GM12864 (cell line): ENCODE measurements around the gene SPNS3.

Experiments
- DNase-seq: peaks from one replicate; pipeline ENCODE4 v3.0.0-alpha.2; 2011; ENCODE audit warnings: low read depth
- H3K4me3 ChIP-seq: 2 replicates; pipeline ENCODE4 v1.5.1; 2011; ENCODE audit warnings: mild to moderate bottlenecking, low read depth, low read length, control low read depth
- TF ChIP-seq, protein P1 (sequence below): IDR thresholded peaks from 2 replicates; pipeline ENCODE4 v1.5.1; 2011; ENCODE audit warnings: low read depth, mild to moderate bottlenecking, moderate library complexity, low read length, control low read depth, inconsistent platforms; ENCODE audit errors: missing control alignments

The SPNS3 gene

DNA sequence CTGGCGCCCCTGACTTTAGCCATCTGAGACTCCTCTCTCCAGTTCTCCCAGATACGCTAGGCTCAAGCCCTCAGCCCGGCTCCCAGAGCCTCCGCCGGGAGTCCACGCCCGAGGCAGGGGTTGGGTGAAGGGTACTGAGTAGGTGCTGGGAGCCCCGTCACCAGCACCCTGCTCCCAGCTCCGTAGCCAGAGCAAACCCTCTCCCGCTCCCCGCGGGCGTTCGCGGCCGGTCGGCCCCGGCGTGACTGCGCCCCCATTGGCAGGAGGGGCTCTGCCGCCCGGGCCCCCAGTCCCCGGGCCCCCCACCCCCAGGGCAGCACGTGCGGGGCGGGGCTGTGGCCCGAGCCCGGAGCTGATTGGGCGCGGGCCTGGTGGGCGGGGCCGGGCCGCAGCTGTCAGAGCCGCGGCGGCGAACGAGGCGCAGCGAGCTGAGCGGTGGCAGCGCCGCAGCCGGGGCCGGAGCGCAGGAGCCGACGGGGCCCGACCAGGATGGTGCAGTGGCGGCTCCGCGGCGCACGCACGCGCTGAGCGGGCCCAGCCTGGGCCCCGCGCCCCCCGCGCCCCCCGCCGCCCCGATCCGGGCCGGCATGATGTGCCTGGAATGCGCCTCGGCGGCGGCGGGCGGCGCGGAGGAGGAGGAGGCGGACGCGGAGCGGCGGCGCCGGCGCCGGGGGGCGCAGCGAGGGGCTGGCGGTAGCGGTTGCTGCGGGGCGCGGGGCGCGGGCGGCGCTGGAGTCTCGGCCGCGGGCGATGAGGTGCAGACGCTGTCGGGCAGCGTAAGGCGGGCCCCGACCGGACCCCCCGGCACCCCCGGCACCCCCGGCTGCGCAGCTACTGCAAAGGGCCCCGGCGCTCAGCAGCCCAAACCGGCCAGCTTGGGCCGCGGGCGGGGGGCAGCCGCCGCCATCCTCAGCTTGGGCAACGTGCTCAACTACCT is 65.0 kb downstream of the SPNS3 start, which contains the start of gene SPNS2:
Gene SPNS2, plus strand, starts transcription at position 421 of the 937 bp plus-strand sequence. Its CDS starts 167 bp downstream, at position 588.
- TF ChIP-seq, protein P1, sequence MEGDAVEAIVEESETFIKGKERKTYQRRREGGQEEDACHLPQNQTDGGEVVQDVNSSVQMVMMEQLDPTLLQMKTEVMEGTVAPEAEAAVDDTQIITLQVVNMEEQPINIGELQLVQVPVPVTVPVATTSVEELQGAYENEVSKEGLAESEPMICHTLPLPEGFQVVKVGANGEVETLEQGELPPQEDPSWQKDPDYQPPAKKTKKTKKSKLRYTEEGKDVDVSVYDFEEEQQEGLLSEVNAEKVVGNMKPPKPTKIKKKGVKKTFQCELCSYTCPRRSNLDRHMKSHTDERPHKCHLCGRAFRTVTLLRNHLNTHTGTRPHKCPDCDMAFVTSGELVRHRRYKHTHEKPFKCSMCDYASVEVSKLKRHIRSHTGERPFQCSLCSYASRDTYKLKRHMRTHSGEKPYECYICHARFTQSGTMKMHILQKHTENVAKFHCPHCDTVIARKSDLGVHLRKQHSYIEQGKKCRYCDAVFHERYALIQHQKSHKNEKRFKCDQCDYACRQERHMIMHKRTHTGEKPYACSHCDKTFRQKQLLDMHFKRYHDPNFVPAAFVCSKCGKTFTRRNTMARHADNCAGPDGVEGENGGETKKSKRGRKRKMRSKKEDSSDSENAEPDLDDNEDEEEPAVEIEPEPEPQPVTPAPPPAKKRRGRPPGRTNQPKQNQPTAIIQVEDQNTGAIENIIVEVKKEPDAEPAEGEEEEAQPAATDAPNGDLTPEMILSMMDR = no peak
- no peak for DNase-seq

GRCh38 chr17:4499431-4500190 is 65.9 kb downstream of the SPNS3 start:
- TF ChIP-seq, protein P1 = no peak
- DNase-seq = no peak
- H3K4me3 ChIP-seq = no peak overlapping the region

More for the DNA sequence above, 65.0 kb downstream of the SPNS3 start, which contains the start of gene SPNS2:
- H3K4me3 ChIP-seq = no peak within 1 kb of the TSS; the same call in 1 of the 2 replicates

DNA sequence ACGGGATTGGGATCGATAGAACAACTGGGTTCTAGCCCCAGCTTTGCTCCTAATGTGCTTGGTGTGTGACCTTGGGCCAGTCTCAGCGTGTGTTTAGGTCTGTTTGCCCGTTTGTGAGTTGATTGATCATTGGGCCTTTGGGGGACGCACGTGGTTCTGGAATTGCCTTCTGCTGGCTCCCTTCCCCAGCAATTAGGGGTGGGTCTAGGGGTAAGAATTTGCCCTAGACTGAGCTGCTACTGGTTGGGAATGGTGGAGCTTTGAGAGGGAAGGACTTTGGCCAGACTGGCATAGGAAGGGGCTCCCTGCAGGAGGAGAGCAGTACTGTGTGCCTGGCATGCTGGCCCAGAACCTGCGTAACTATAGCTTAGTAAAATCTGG is 66.4 kb downstream of the SPNS3 start:
- TF ChIP-seq, protein P1 = no peak
- no peak overlapping the region for H3K4me3 ChIP-seq
- DNase-seq = no peak

- no peak for DNase-seq
- TF ChIP-seq, protein P1 = no peak
- no peak overlapping the region for H3K4me3 ChIP-seq
Measured at GRCh38 chr17:4501295-4501949, 67.7 kb downstream of the SPNS3 start.

DNA sequence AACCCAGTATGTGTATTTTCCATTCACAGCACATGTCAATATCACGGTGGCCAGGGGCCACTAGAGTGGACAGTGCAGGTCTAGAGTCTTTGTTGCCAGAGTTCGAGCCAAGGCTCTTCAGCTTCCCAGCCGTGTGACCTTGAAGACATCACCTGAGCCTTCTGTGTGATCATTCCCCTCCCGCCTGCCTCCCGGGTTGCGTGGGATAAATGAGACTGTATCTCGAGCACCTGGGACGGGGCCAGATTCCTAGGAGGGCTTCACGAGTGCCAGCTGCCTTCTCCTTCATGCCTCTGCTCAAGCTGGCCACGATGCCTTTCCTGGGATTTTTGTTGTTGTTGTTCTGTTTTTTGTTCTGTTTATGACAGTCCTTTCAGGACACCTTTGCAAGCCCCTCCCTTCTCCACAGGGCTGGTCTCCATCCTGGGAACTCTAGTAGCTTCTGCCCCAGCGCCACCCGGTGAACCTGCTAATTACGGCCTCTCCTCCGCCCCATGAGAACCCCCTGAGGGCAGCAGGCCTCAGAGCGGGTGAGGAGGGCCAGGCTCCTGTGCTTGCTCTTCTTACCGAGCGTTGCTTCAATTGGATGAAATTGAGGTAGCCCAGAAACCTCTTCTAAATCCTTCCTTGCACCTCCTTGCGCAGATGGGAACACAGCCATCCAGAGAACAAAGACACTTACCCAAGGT is 68.9 kb downstream of the SPNS3 start:
- H3K4me3 ChIP-seq = no peak overlapping the region
- DNase-seq = no peak
- TF ChIP-seq, protein P1 = no peak
